ENCODE data around the gene BRAT1.

DNA sequence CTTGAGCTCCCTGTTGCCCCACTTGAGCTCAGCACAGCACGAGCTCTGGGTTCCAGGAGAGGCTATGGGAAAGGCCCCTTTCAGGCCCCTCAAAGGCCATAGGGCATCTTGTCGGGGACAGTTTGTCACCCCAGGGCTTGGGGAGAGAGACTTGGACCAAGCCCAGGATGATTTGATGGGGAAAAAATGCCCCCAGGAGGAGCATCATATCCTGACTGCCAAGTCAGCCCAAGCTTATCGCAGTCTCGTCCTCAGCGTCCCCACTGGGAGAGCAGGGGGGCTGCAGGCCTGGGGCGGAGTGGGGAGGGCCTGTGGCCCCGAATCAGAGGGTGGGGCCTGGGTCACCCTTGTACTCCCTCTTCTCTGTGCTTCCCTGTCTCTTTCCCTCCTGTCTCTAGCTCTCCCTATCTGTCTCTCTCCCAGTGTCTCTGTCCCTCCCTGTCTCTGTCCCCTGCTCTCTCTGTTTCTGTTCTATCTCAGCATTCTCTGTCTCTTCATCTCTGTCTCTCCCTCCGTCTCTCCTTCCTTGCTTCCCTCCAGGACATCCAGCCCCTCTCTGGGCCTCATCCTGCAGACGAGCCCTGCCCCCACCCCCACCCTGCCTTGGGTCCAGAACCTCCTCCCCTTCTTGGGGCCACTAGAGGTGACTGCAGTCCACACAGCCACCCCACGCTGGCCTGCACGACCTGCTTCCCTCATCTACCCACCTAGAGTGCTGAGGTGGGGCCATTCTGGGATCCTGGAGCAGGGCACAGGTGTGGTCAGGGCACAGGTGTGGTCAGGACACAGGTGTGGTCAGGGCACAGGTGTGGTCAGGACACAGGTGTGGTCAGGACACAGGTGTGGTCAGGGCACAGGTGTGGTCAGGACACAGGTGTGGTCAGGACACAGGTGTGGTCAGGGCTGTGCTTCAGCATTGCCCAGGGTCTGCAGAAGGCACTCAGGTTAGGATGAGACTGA is 61.8 kb downstream of the BRAT1 start:
- TF ChIP-seq, protein P1, sequence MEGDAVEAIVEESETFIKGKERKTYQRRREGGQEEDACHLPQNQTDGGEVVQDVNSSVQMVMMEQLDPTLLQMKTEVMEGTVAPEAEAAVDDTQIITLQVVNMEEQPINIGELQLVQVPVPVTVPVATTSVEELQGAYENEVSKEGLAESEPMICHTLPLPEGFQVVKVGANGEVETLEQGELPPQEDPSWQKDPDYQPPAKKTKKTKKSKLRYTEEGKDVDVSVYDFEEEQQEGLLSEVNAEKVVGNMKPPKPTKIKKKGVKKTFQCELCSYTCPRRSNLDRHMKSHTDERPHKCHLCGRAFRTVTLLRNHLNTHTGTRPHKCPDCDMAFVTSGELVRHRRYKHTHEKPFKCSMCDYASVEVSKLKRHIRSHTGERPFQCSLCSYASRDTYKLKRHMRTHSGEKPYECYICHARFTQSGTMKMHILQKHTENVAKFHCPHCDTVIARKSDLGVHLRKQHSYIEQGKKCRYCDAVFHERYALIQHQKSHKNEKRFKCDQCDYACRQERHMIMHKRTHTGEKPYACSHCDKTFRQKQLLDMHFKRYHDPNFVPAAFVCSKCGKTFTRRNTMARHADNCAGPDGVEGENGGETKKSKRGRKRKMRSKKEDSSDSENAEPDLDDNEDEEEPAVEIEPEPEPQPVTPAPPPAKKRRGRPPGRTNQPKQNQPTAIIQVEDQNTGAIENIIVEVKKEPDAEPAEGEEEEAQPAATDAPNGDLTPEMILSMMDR (IDR thresholded peaks at IDR 0.05): no peak
- TF ChIP-seq EZH2 (IDR thresholded peaks at IDR 0.05; ENCODE audit: borderline replicate concordance, insufficient read depth, low read depth, low read length, poor library complexity, severe bottlenecking): no peak

Measured in B cell (primary cell).